GM21447 (cell line): Measurements from ENCODE around the gene DAAM1.

Experiments used
- ATAC-seq: cut with Tn5 transposase; IDR thresholded peaks from one replicate; pipeline ENCODE4 v1.9.1; 2021; ENCODE audit not compliant: unreplicated experiment

The DAAM1 gene

GRCh38 chr14:59188461-59189090 lies at the start of gene DAAM1:
Gene DAAM1 (plus strand): TSS chr14:59188667. CDS start chr14:59263478, 74,811 bp downstream.
- peak; percentile 86 for ATAC-seq

- no peak for ATAC-seq
Measured at GRCh38 chr14:59139324-59139723, 49.1 kb upstream of the DAAM1 start.

GRCh38 chr14:59140106-59140843 lies 48.2 kb upstream of the DAAM1 start:
- ATAC-seq, result no peak

GRCh38 chr14:59146484-59146883 lies 42.0 kb upstream of the DAAM1 start:
- no peak for ATAC-seq

GRCh38 chr14:59147007-59147406 lies 41.5 kb upstream of the DAAM1 start:
- no peak for ATAC-seq

GRCh38 chr14:59148334-59148900 lies 40.0 kb upstream of the DAAM1 start:
- peak; percentile 74 for ATAC-seq

GRCh38 chr14:59150990-59151389 lies 37.5 kb upstream of the DAAM1 start:
- ATAC-seq, result peak; percentile 72

GRCh38 chr14:59154373-59154772 lies 34.1 kb upstream of the DAAM1 start:
- no peak for ATAC-seq

GRCh38 chr14:59155886-59156285 lies 32.6 kb upstream of the DAAM1 start:
- no peak for ATAC-seq

GRCh38 chr14:59159169-59159568 lies 29.3 kb upstream of the DAAM1 start:
- ATAC-seq, result no peak

GRCh38 chr14:59160506-59160905 lies 28.0 kb upstream of the DAAM1 start:
- no peak for ATAC-seq

- ATAC-seq, result no peak
Measured at GRCh38 chr14:59161561-59162175, 26.8 kb upstream of the DAAM1 start.

- no peak for ATAC-seq
Measured at GRCh38 chr14:59166258-59166657, 22.2 kb upstream of the DAAM1 start.

- ATAC-seq, result peak; percentile 97
Measured at GRCh38 chr14:59175404-59175803, 13.1 kb upstream of the DAAM1 start.

GRCh38 chr14:59176765-59177164 lies 11.7 kb upstream of the DAAM1 start:
- ATAC-seq, result no peak

GRCh38 chr14:59177262-59177661 lies 11.2 kb upstream of the DAAM1 start:
- no peak for ATAC-seq

GRCh38 chr14:59181791-59182190 lies 6.7 kb upstream of the DAAM1 start:
- no peak for ATAC-seq

GRCh38 chr14:59182641-59183040 lies 5.8 kb upstream of the DAAM1 start:
- no peak for ATAC-seq

GRCh38 chr14:59183150-59183549 lies 5.3 kb upstream of the DAAM1 start:
- ATAC-seq, result no peak

GRCh38 chr14:59184396-59184795 lies 4.1 kb upstream of the DAAM1 start:
- no peak for ATAC-seq

GRCh38 chr14:59185676-59186075 lies 2.8 kb upstream of the DAAM1 start:
- ATAC-seq, result no peak

- ATAC-seq, result no peak
Measured at GRCh38 chr14:59186306-59186705, 2.2 kb upstream of the DAAM1 start.
